Type B pancreatic cell (in vitro differentiated cells): ENCODE data around the gene ADAP2. TPM values are rescaled to one million over a fixed set of nuclear protein-coding genes. Genes with fewer than 3 reads are reported as not detected.
A peak's percentile ranks its signal among the peaks of the same experiment; 100 is the strongest.
"Not testable (repeated sequence)": the region's sequence is repeated elsewhere in the genome, so short reads cannot be mapped to it uniquely, and the experiment has no call there.

Experiments
- DNase-seq: peaks from one replicate; pipeline ENCODE4 v3.0.0; 2021; ENCODE audit warnings: mixed read lengths; ENCODE audit not compliant: unreplicated experiment; ENCODE audit errors: extremely low spot score
- H3K27ac Mint-ChIP-seq: 2 replicates; pipeline ENCODE4 v1.8.0; 2021; ENCODE audit warnings: mild to moderate bottlenecking, mixed read lengths
- H3K27me3 Mint-ChIP-seq: 2 replicates; pipeline ENCODE4 v1.8.0; 2021; ENCODE audit warnings: mixed read lengths
- H3K36me3 Mint-ChIP-seq: 2 replicates; pipeline ENCODE4 v1.8.0; 2021; ENCODE audit warnings: mixed read lengths
- H3K4me1 Mint-ChIP-seq: one replicate; pipeline ENCODE4 v1.8.0; 2021; ENCODE audit warnings: mixed read lengths; ENCODE audit not compliant: unreplicated experiment
- H3K4me3 Mint-ChIP-seq: 2 replicates; pipeline ENCODE4 v1.8.0; 2021; ENCODE audit warnings: mild to moderate bottlenecking, mixed read lengths
- H3K9me3 Mint-ChIP-seq: 2 replicates; pipeline ENCODE4 v1.8.0; 2021; ENCODE audit warnings: mixed read lengths
- CTCF ChIP-seq: fragments of 200-600 bp; sonication (generic); conservative IDR thresholded peaks from 2 replicates; pipeline ENCODE4 v1.5.0; 2021; ENCODE audit warnings: antibody characterized with exemption, mild to moderate bottlenecking
- total RNA-seq: library from RNA; stranded (reverse); gene quantifications from 2 replicates; pipeline ENCODE4 v1.2.1, GENCODE V29; 2021; ENCODE audit warnings: low replicate concordance

The ADAP2 gene
- total RNA-seq, 1 donor from 2014 or later: 1.4 TPM

- peaks cover 15% of the 10 kb centered on the region for H3K36me3 Mint-ChIP-seq
Observed at GRCh38 chr17:30969989-30970830, 48.5 kb downstream of the ADAP2 start.

GRCh38 chr17:30970831-30971567 is 49.3 kb downstream of the ADAP2 start, which contains the start of gene RNF135:
TSS of gene RNF135 (plus strand) at chr17:30971039. CDS start at chr17:30971074, 35 bp downstream.
- TF ChIP-seq CTCF: peak; percentile 74
- H3K9me3 Mint-ChIP-seq: peaks cover 5% of the 10 kb centered on the region
- H3K36me3 Mint-ChIP-seq: peaks cover 20% of the 10 kb centered on the region
- DNase-seq: peak; percentile 83
- no peaks in the 10 kb centered on the region for H3K27me3 Mint-ChIP-seq
- peak within 1 kb of the TSS; percentile 98 for H3K27ac Mint-ChIP-seq
- peaks cover 19% of the 10 kb centered on the region for H3K4me1 Mint-ChIP-seq
- H3K4me3 Mint-ChIP-seq: peak within 1 kb of the TSS; percentile 98

More at GRCh38 chr17:30969989-30970830, 48.5 kb downstream of the ADAP2 start:
- DNase-seq: no peak
- H3K27ac Mint-ChIP-seq: peak overlapping the region; percentile 98
- H3K9me3 Mint-ChIP-seq: peaks cover 5% of the 10 kb centered on the region
- H3K4me3 Mint-ChIP-seq: peak overlapping the region; percentile 98
- H3K4me1 Mint-ChIP-seq: peaks cover 19% of the 10 kb centered on the region
- no peaks in the 10 kb centered on the region for H3K27me3 Mint-ChIP-seq
- no peak for TF ChIP-seq CTCF

GRCh38 chr17:30975042-30975820 is 53.5 kb downstream of the ADAP2 start:
- no peak overlapping the region for H3K27ac Mint-ChIP-seq
- TF ChIP-seq CTCF: no peak
- DNase-seq: no peak
- peaks cover 14% of the 10 kb centered on the region for H3K4me1 Mint-ChIP-seq
- H3K9me3 Mint-ChIP-seq: peaks cover 5% of the 10 kb centered on the region
- H3K36me3 Mint-ChIP-seq: peaks cover 29% of the 10 kb centered on the region
- no peaks in the 10 kb centered on the region for H3K27me3 Mint-ChIP-seq
- no peak overlapping the region for H3K4me3 Mint-ChIP-seq

- H3K4me1 Mint-ChIP-seq: not testable (repeated sequence)
Observed at GRCh38 chr17:30979919-30980318, 58.2 kb downstream of the ADAP2 start.

GRCh38 chr17:30981531-30982519 is 60.1 kb downstream of the ADAP2 start:
- Mint-ChIP-seq H3K36me3 (peaks cover 18% of the 10 kb centered on the region), H3K27me3 (no peaks in the 10 kb centered on the region), H3K4me1 (peaks cover 4% of the 10 kb centered on the region), H3K27ac (peak overlapping the region; percentile 60), H3K9me3 (peaks cover 4% of the 10 kb centered on the region), H3K4me3 (peak overlapping the region; percentile 20)
- no peak for TF ChIP-seq CTCF
- DNase-seq: no peak

More at GRCh38 chr17:30979919-30980318, 58.2 kb downstream of the ADAP2 start:
- H3K27me3 Mint-ChIP-seq, DNase-seq, H3K9me3 Mint-ChIP-seq, H3K27ac Mint-ChIP-seq, H3K4me3 Mint-ChIP-seq: not testable (repeated sequence)
- peaks cover 20% of the 10 kb centered on the region for H3K36me3 Mint-ChIP-seq
